VCaP (cell line): ENCODE data around the gene PYGM.
"Not testable (repeated sequence)": the region's sequence is repeated elsewhere in the genome, so short reads cannot be mapped to it uniquely, and the experiment has no call there.

Experiments used
- H3K27ac ChIP-seq: fragments of 450-650 bp; 2 replicates; pipeline ENCODE4 v1.5.1; 2017
- CTCF ChIP-seq: fragments of 450-650 bp; conservative IDR thresholded peaks from 2 replicates; pipeline ENCODE4 v1.5.1; 2017; ENCODE audit warnings: mild to moderate bottlenecking, moderate library complexity

The PYGM gene

GRCh38 chr11:64710418-64711137, 49.2 kb downstream of the PYGM start:
- no peak for TF ChIP-seq CTCF
- H3K27ac ChIP-seq = no peak overlapping the region

- no peak for TF ChIP-seq CTCF
- H3K27ac ChIP-seq = no peak overlapping the region
Measured at GRCh38 chr11:64705501-64705900, 54.3 kb downstream of the PYGM start.

- TF ChIP-seq CTCF = no peak
- H3K27ac ChIP-seq = no peak overlapping the region
Measured at GRCh38 chr11:64703048-64703447, 56.7 kb downstream of the PYGM start.

GRCh38 chr11:64701956-64702355, 57.8 kb downstream of the PYGM start:
- not testable (repeated sequence) for H3K27ac ChIP-seq

GRCh38 chr11:64698427-64698826, 61.3 kb downstream of the PYGM start:
- no peak overlapping the region for H3K27ac ChIP-seq
- TF ChIP-seq CTCF = no peak

DNA sequence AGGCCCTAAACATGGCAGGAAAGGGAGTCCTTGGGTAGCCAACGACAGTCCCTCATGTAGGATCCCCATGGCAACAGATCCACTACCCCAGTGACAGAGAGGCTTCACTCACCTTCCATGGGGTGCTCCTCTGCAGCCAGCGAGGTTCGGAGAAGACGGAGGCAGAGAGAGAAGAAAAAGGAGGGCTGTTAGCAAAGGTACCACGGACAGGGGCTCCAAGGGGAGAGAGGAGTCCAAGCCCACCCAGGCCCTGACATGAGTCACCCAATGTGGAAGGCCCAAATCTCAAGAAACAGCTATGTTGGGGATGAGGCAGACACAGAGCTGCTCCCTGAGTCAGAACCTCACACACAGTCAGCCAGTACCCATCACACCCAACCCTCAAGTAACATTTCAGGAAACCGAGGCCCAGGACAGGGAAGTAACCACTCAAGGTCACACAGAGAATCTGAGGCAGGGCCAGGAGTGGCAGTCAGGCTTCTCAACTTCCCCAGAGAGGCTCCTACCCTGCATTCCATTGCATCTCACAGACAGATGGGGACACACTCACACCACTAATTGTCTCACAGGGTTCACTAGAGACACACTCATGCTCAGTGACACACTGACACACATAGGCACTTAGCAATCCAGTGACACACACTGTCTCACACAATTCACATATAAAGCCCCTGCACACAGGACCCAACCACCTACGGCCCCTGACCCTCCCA, 62.0 kb downstream of the PYGM start:
- H3K27ac ChIP-seq = no peak overlapping the region
- TF ChIP-seq CTCF = no peak
